ENCODE measurements around the gene PXDN.

DNA sequence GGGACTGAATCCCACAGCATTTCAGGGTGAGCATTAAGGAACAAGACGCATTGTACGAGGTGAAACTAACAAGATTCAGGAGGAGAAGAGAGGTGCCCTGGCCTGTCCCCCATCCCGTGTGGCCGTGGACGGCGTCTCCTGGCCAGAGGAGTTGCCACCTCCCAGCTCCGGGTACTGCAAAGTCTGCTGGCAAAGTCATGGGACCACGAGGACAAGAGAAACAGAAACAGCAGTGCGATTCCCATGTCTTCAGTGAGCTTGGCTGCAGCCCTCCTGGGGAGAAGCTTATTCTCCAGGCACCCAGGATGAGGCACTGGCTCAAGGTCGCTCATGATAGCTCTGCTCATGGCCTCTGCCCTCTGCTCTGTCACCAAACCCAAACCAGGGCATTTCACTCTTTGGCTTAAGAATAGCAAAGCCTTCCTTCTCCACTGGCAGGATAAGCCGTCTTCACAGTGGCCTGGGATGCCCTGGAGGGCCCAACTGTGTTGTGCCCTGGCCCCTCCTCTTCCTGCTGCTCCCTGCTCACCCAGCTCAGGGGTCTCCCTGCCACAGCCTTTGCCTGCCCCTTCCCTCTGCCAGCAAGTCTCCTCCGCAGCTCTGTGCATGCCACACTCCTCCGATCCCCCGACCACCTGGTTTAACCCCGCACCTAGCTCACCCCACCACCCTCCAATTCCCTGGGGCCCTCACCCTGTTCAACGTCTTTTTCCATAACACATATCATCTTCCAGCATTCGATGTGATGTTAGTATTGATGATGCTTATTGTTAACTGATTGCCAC is 144.8 kb downstream of the PXDN start:
- TF ChIP-seq, protein P1, sequence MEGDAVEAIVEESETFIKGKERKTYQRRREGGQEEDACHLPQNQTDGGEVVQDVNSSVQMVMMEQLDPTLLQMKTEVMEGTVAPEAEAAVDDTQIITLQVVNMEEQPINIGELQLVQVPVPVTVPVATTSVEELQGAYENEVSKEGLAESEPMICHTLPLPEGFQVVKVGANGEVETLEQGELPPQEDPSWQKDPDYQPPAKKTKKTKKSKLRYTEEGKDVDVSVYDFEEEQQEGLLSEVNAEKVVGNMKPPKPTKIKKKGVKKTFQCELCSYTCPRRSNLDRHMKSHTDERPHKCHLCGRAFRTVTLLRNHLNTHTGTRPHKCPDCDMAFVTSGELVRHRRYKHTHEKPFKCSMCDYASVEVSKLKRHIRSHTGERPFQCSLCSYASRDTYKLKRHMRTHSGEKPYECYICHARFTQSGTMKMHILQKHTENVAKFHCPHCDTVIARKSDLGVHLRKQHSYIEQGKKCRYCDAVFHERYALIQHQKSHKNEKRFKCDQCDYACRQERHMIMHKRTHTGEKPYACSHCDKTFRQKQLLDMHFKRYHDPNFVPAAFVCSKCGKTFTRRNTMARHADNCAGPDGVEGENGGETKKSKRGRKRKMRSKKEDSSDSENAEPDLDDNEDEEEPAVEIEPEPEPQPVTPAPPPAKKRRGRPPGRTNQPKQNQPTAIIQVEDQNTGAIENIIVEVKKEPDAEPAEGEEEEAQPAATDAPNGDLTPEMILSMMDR (IDR thresholded peaks at IDR 0.05; ENCODE audit: low read length) = no peak
- no peak for TF ChIP-seq EZH2 (optimal IDR thresholded peaks at IDR 0.05; ENCODE audit: low read depth, low read length)

Data from MM.1S (cell line).